Neutrophil (primary cell): ENCODE measurements around the gene SETD3.

Experiments
- H3K27ac ChIP-seq: fragments of 200-600 bp; sonication (generic); 2 replicates; pipeline ENCODE4 v1.5.1; 2016; ENCODE audit warnings: mild to moderate bottlenecking, moderate library complexity
- H3K27me3 ChIP-seq: fragments of 200-600 bp; sonication (generic); 2 replicates; pipeline ENCODE4 v1.6.0; 2016; ENCODE audit warnings: mild to moderate bottlenecking
- H3K36me3 ChIP-seq: fragments of 200-600 bp; sonication (generic); 2 replicates; pipeline ENCODE4 v1.5.1; 2017
- H3K4me1 ChIP-seq, 2 experiments: fragments of 200-600 bp in 1 of 2; sonication (generic) in 1 of 2; 1 replicate in 1 of 2; 2 replicates in 1 of 2; pipeline versions ENCODE4 v1.5.1 to v1.6.1; 2013 to 2016; ENCODE audit warnings: low read depth in 1 of 2, low read length in 1 of 2, mild to moderate bottlenecking in 1 of 2, moderate library complexity in 1 of 2; ENCODE audit not compliant: control insufficient read depth in 1 of 2, insufficient read depth in 1 of 2
- H3K4me3 ChIP-seq, 2 experiments: fragments of 200-600 bp in 1 of 2; sonication (generic) in 1 of 2; 1 replicate in 1 of 2; 2 replicates in 1 of 2; pipeline ENCODE4 v1.5.1; 2013 to 2016; ENCODE audit warnings: low read depth in 1 of 2, low read length in 1 of 2, mild to moderate bottlenecking in 1 of 2, moderate library complexity in 1 of 2
- H3K9me3 ChIP-seq: fragments of 200-600 bp; sonication (generic); 2 replicates; pipeline ENCODE4 v1.5.1; 2016
- TF ChIP-seq, protein P1 (sequence below): fragments of 200-600 bp; sonication (generic); IDR thresholded peaks from 2 replicates; pipeline ENCODE4 v1.5.1; 2016; ENCODE audit warnings: antibody characterized with exemption

The SETD3 gene

DNA sequence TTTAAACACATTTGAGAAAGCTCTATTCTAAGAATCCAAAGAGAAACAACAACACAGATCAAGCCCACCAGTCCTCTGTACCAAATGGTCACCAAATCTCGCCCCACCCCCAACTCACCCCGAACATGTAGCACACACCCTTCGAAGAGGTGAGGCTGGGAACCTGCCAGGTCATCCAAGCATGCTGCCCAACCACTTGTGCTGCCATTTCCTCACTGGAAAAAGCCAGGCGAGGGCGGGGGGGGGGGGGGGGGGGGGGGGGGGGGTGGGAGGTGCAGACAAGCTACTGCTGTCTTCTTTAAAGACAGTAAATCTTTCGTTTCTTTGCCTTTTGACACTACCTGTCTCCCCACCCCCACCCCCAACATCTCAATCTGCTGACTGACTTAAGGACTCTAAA is 59.9 kb downstream of the SETD3 start:
- Histone ChIP-seq H3K9me3 (no peaks in the 10 kb centered on the region), H3K4me3 (no peak overlapping the region), H3K27me3 (no peaks in the 10 kb centered on the region), H3K36me3 (peaks cover 29% of the 10 kb centered on the region), H3K27ac (no peak overlapping the region), H3K4me1 (no peaks in the 10 kb centered on the region)
- TF ChIP-seq, protein P1, sequence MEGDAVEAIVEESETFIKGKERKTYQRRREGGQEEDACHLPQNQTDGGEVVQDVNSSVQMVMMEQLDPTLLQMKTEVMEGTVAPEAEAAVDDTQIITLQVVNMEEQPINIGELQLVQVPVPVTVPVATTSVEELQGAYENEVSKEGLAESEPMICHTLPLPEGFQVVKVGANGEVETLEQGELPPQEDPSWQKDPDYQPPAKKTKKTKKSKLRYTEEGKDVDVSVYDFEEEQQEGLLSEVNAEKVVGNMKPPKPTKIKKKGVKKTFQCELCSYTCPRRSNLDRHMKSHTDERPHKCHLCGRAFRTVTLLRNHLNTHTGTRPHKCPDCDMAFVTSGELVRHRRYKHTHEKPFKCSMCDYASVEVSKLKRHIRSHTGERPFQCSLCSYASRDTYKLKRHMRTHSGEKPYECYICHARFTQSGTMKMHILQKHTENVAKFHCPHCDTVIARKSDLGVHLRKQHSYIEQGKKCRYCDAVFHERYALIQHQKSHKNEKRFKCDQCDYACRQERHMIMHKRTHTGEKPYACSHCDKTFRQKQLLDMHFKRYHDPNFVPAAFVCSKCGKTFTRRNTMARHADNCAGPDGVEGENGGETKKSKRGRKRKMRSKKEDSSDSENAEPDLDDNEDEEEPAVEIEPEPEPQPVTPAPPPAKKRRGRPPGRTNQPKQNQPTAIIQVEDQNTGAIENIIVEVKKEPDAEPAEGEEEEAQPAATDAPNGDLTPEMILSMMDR = no peak

DNA sequence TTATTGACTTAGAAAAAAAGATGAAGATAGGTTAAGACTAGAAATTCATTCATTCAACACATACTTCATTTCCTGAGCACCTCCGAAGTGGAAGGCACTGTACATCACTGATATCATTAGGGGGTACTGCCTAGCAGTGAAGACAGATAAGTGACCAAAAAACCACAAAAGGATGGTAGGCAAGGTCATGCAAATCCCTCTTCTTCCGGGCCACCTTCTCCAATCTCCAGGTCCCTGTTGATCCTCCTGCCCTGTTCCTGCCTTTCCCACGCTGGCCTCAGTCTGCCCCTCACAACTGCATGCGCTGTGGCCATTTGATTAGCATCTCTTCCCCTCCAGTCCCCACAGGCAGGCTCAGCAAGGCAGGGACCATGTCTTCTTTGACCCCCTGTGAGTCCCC is 60.8 kb downstream of the SETD3 start:
- H3K9me3 ChIP-seq = no peaks in the 10 kb centered on the region
- TF ChIP-seq, protein P1 = no peak

DNA sequence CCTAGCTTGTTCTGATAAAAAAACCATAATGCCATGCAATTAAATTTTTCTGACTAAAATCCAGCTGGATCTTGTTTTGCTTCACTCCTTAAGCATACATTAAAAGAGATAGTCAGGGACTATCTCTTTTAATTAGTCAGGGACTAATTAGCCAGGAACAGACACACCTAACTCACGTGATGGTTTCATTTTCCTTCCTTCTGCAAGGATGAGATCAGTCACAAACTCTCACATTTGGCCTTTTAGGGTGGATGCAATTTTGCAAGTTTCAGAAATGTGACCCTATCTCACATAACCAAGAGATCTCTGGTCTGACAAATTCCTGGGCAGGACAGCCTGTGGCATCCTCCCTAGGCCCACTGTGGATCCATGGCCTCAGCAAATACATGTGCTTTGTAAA is 62.4 kb downstream of the SETD3 start:
- TF ChIP-seq, protein P1 = no peak
- Histone ChIP-seq H3K4me1 (no peaks in the 10 kb centered on the region), H3K36me3 (peaks cover 23% of the 10 kb centered on the region), H3K27ac (no peak overlapping the region), H3K27me3 (no peaks in the 10 kb centered on the region), H3K9me3 (no peaks in the 10 kb centered on the region), H3K4me3 (no peak overlapping the region)

More for the DNA sequence above, 60.8 kb downstream of the SETD3 start:
- H3K36me3 ChIP-seq = peaks cover 23% of the 10 kb centered on the region
- H3K4me1 ChIP-seq = no peaks in the 10 kb centered on the region
- H3K27ac ChIP-seq = no peak overlapping the region
- no peak overlapping the region for H3K4me3 ChIP-seq
- H3K27me3 ChIP-seq = no peaks in the 10 kb centered on the region

DNA sequence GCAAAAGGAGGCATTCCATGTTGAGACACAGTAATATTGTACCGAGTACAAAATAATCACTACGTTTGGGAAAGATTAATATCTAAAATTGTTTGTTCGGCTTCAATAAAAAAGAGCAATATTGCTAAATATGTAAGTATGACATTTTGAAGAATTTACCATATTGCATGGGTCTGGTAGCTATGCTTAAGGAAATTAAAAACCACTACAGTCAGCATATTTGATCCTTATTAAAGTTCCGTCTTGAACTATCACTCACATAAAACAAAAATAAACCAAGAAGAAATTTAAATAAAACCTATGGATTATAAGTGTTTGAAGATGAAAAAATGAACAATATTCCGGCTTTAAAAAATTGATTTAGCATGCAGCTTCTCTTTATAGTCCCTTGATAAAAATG is 63.8 kb downstream of the SETD3 start:
- H3K36me3 ChIP-seq = peaks cover 25% of the 10 kb centered on the region
- no peaks in the 10 kb centered on the region for H3K9me3 ChIP-seq
- no peak overlapping the region for H3K4me3 ChIP-seq
- no peaks in the 10 kb centered on the region for H3K4me1 ChIP-seq
- TF ChIP-seq, protein P1 = no peak
- H3K27ac ChIP-seq = no peak overlapping the region
- H3K27me3 ChIP-seq = no peaks in the 10 kb centered on the region

DNA sequence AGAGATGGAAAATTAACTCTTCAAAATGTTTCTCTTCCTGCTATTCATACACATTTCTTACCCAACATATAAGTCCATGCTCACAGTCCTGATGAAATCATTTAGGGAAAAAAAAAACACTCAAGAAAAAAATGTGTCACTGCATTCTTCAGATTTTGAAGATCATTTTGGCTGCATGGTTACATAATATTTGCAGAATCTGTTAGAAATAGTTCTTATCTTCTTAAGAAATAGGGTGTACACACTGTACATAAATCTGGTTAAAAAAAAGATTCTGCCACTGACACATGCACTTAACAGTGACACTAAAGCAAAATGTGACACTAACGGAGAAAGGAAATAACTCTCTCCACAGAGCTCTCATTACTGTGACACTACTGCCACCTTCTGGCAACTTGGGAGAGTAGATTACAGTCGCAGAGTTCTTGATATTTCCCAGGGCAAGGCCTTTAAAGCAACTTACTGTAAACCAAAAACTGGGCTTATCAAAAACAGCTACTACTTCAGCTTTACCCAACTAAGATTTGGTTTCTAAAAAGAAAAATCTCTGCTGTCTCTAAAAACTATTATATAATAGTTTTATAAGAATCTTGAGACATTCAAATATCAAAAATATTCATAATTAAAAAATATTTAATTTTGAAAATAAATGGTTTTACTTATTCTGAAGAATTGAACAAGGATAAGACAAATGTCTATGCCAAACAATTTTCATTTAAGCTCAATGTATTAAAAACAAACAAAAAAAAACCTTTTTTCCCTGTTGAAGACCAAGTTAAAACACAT is 65.0 kb downstream of the SETD3 start:
- peaks cover 37% of the 10 kb centered on the region for H3K36me3 ChIP-seq

More for the DNA sequence above, 65.0 kb downstream of the SETD3 start:
- Histone ChIP-seq H3K4me1 (no peaks in the 10 kb centered on the region), H3K4me3 (no peak overlapping the region), H3K27me3 (no peaks in the 10 kb centered on the region), H3K9me3 (no peaks in the 10 kb centered on the region), H3K27ac (no peak overlapping the region)
- TF ChIP-seq, protein P1 = peak; percentile 59
